ENCODE data around the gene GOLGA6L7.
"Not testable (repeated sequence)": the region's sequence is repeated elsewhere in the genome, so short reads cannot be mapped to it uniquely, and the experiment has no call there.

GRCh38 chr15:28890291-28890690 is 41.8 kb upstream of the GOLGA6L7 start:
- TF ChIP-seq CTCF (conservative IDR thresholded peaks at IDR 0.05); EZH2 (IDR thresholded peaks at IDR 0.05; ENCODE audit: low read depth): not testable (repeated sequence)

Measured in PC-9 (cell line).